ENCODE measurements around the gene KIF19. TPM values are rescaled to one million over a fixed set of nuclear protein-coding genes. Genes with fewer than 3 reads are reported as not detected.

The KIF19 gene
- total RNA-seq, 4 donors from 2014 or later = 1.4 to 4.4 (median 1.8) TPM

- 85 to 90% methylated on average over 2 to 10 of the region's 10 CpGs for WGBS, 2 donors (ENCODE audit: low coverage in 1 of 2)
- no peak for DNase-seq
- intact Hi-C loops (cut with DNase I; ENCODE audit: low total_unique reads) = no loop called here
- TF ChIP-seq POLR2AphosphoS5 (IDR thresholded peaks at IDR 0.05) = no peak
- TF ChIP-seq CTCF (IDR thresholded peaks at IDR 0.05) = no peak
- TF ChIP-seq EP300 (IDR thresholded peaks at IDR 0.05; ENCODE audit: low read depth) = no peak
- no peak for TF ChIP-seq POLR2A (IDR thresholded peaks at IDR 0.05)
- Histone ChIP-seq H3K4me3 (no peak overlapping the region), H3K4me1 (peaks cover 0 to 12% (median 8%) of the 10 kb centered on the region in 4 donors), H3K9me3 (no peaks in the 10 kb centered on the region), H3K36me3 (no peaks in the 10 kb centered on the region), H3K27me3 (peaks cover 92% of the 10 kb centered on the region), H3K27ac (no peak overlapping the region)
- in situ Hi-C loops (cut with MboI; ENCODE audit: low pct_ligation_motif_present in 1 of 4, low pct_unique_long_range_greater_than_20kb in 1 of 4, low sequenced_read_pairs in 3 of 4) = loop anchor here in 2 of 4 donors (25.0 kb wide), 1 partner anchor 142 kb away; the partner anchor contains the start of genes RPL38 (in 2 of the 2) and TTYH2 (in 2 of the 2)
Measured at GRCh38 chr17:74354561-74354960, 28.5 kb downstream of the KIF19 start.

GRCh38 chr17:74355065-74355464 lies 29.0 kb downstream of the KIF19 start:
- no peak overlapping the region for H3K27ac ChIP-seq
- H3K4me1 ChIP-seq = peaks cover 0 to 12% (median 8%) of the 10 kb centered on the region in 4 donors
- no peak overlapping the region for H3K4me3 ChIP-seq
- in situ Hi-C loops (cut with MboI; ENCODE audit: low pct_ligation_motif_present in 1 of 4, low pct_unique_long_range_greater_than_20kb in 1 of 4, low sequenced_read_pairs in 3 of 4) = loop anchor here in 2 of 4 donors (25.0 kb wide), 1 partner anchor 143 kb away; the partner anchor contains the start of genes RPL38 (in 2 of the 2) and TTYH2 (in 2 of the 2)
- WGBS, 2 donors (ENCODE audit: low coverage in 1 of 2) = 87% methylated on average over 8 of the region's 8 CpGs; no CpG with 5 or more reads in 1 of the 2 donors
- intact Hi-C loops (cut with DNase I; ENCODE audit: low total_unique reads) = no loop called here
- no peak for DNase-seq
- H3K27me3 ChIP-seq = peaks cover 97% of the 10 kb centered on the region
- no peaks in the 10 kb centered on the region for H3K36me3 ChIP-seq
- TF ChIP-seq CTCF (IDR thresholded peaks at IDR 0.05) = no peak
- no peak for TF ChIP-seq EP300 (IDR thresholded peaks at IDR 0.05; ENCODE audit: low read depth)
- no peak for TF ChIP-seq POLR2A (IDR thresholded peaks at IDR 0.05)
- TF ChIP-seq POLR2AphosphoS5 (IDR thresholded peaks at IDR 0.05) = no peak
- no peaks in the 10 kb centered on the region for H3K9me3 ChIP-seq

GRCh38 chr17:74356646-74357465 lies 30.8 kb downstream of the KIF19 start:
- TF ChIP-seq EP300 (IDR thresholded peaks at IDR 0.05; ENCODE audit: low read depth) = no peak
- no peak overlapping the region for H3K27ac ChIP-seq

GRCh38 chr17:74357466-74357809 lies 31.4 kb downstream of the KIF19 start:
- in situ Hi-C loops (cut with MboI; ENCODE audit: low pct_ligation_motif_present in 1 of 4, low pct_unique_long_range_greater_than_20kb in 1 of 4, low sequenced_read_pairs in 3 of 4) (loop anchor here in 2 of 4 donors (25.0 kb wide), 1 partner anchor 145 kb away; the partner anchor contains the start of genes RPL38 (in 2 of the 2) and TTYH2 (in 2 of the 2)), intact Hi-C loops (cut with DNase I; ENCODE audit: low total_unique reads) (no loop called here)
- H3K27ac ChIP-seq = no peak overlapping the region
- H3K9me3 ChIP-seq = no peaks in the 10 kb centered on the region
- TF ChIP-seq CTCF (IDR thresholded peaks at IDR 0.05) = no peak
- no peak for TF ChIP-seq POLR2AphosphoS5 (IDR thresholded peaks at IDR 0.05)
- no peak for TF ChIP-seq POLR2A (IDR thresholded peaks at IDR 0.05)
- TF ChIP-seq EP300 (IDR thresholded peaks at IDR 0.05; ENCODE audit: low read depth) = no peak
- peaks cover 0 to 13% (median 10%) of the 10 kb centered on the region in 4 donors for H3K4me1 ChIP-seq
- peaks cover 100% of the 10 kb centered on the region for H3K27me3 ChIP-seq
- DNase-seq = no peak
- peak overlapping the region in 2 of 4 donors; percentile 14 to 26 for H3K4me3 ChIP-seq
- 64% methylated on average over 12 of the region's 32 CpGs; no CpG with 5 or more reads in 1 of the 2 donors for whole genome bisulfite sequencing, 2 donors (ENCODE audit: low coverage in 1 of 2)
- no peaks in the 10 kb centered on the region for H3K36me3 ChIP-seq

More at GRCh38 chr17:74356646-74357465, 30.8 kb downstream of the KIF19 start:
- peak overlapping the region in 2 of 4 donors; percentile 14 to 26 for H3K4me3 ChIP-seq
- intact Hi-C loops (cut with DNase I; ENCODE audit: low total_unique reads) = no loop called here
- H3K36me3 ChIP-seq = no peaks in the 10 kb centered on the region
- 2% methylated on average over 60 of the region's 105 CpGs; no CpG with 5 or more reads in 1 of the 2 donors for WGBS, 2 donors (ENCODE audit: low coverage in 1 of 2)
- no peaks in the 10 kb centered on the region for H3K9me3 ChIP-seq
- no peak for DNase-seq
- peaks cover 100% of the 10 kb centered on the region for H3K27me3 ChIP-seq
- H3K4me1 ChIP-seq = peaks cover 0 to 12% (median 9%) of the 10 kb centered on the region in 4 donors
- in situ Hi-C loops (cut with MboI; ENCODE audit: low pct_ligation_motif_present in 1 of 4, low pct_unique_long_range_greater_than_20kb in 1 of 4, low sequenced_read_pairs in 3 of 4) = loop anchor here in 2 of 4 donors (25.0 kb wide), 1 partner anchor 145 kb away; the partner anchor contains the start of genes RPL38 (in 2 of the 2) and TTYH2 (in 2 of the 2)
